CD4-positive, CD25-positive, alpha-beta regulatory T cell (primary cell): Measurements from ENCODE around the gene CEPT1. TPM values are rescaled to one million over a fixed set of nuclear protein-coding genes. Genes with fewer than 3 reads are reported as not detected.
A peak's percentile ranks its signal among the peaks of the same experiment; 100 is the strongest.
"Not testable (repeated sequence)": the region's sequence is repeated elsewhere in the genome, so short reads cannot be mapped to it uniquely, and the experiment has no call there.

Source experiments
- ATAC-seq, 2 donors: fragments of 150-1000 bp; cut with Tn5 transposase; one replicate each; pipeline ENCODE4 v1.10.0; 2021; ENCODE audit warnings: low read depth in 2 of 2, moderate number of reproducible peaks in 2 of 2, moderate library complexity in 1 of 2
- DNase-seq, 3 donors: peaks; one replicate each; pipeline versions ENCODE4 v3.0.0 to v3.0.0-alpha.2; 2012 to 2022; ENCODE audit warnings: mixed read lengths in 1 of 3
- H3K27ac ChIP-seq: one replicate; pipeline ENCODE4 v1.7.0; 2013; ENCODE audit warnings: mild to moderate bottlenecking, low read length; ENCODE audit not compliant: insufficient read depth, poor library complexity, severe bottlenecking
- H3K27me3 ChIP-seq: one replicate; pipeline ENCODE4 v1.7.0; 2013; ENCODE audit warnings: low read length; ENCODE audit not compliant: control insufficient read depth, insufficient read depth
- H3K36me3 ChIP-seq: one replicate; pipeline ENCODE4 v1.7.0; 2013; ENCODE audit warnings: mild to moderate bottlenecking, low read length, moderate library complexity; ENCODE audit not compliant: control insufficient read depth, insufficient read depth
- H3K4me1 ChIP-seq: 2 replicates; pipeline ENCODE4 v1.7.0; 2013; ENCODE audit warnings: mild to moderate bottlenecking, low read length; ENCODE audit not compliant: insufficient read depth, control insufficient read depth, poor library complexity, severe bottlenecking
- H3K4me3 ChIP-seq: one replicate; pipeline ENCODE4 v1.7.0; 2013; ENCODE audit warnings: low read depth, mild to moderate bottlenecking, low read length, moderate library complexity
- H3K9me3 ChIP-seq, 2 experiments: 1 replicate in 1 of 2; 2 replicates in 1 of 2; pipeline ENCODE4 v1.7.0; 2013; ENCODE audit warnings: low read length in 2 of 2, mild to moderate bottlenecking in 1 of 2, moderate library complexity in 1 of 2; ENCODE audit not compliant: control insufficient read depth in 2 of 2
- H3K27ac Mint-ChIP-seq, 3 donors: one replicate each; pipeline ENCODE4 v1.8.0; 2020 to 2022; ENCODE audit warnings: mild to moderate bottlenecking in 3 of 3, mixed read lengths in 3 of 3, moderate library complexity in 2 of 3
- H3K27me3 Mint-ChIP-seq: one replicate; pipeline ENCODE4 v1.8.0; 2022; ENCODE audit warnings: mild to moderate bottlenecking, mixed read lengths
- H3K36me3 Mint-ChIP-seq: one replicate; pipeline ENCODE4 v1.8.0; 2020; ENCODE audit warnings: mixed read lengths
- H3K4me1 Mint-ChIP-seq, 4 donors: one replicate each; pipeline ENCODE4 v1.8.0; 2020 to 2022; ENCODE audit warnings: mixed read lengths in 4 of 4, mild to moderate bottlenecking in 1 of 4
- H3K4me3 Mint-ChIP-seq, 4 donors: one replicate each; pipeline ENCODE4 v1.8.0; 2020 to 2022; ENCODE audit warnings: mild to moderate bottlenecking in 4 of 4, mixed read lengths in 4 of 4, moderate library complexity in 3 of 4
- H3K9me3 Mint-ChIP-seq, 7 donors: one replicate each; pipeline ENCODE4 v1.8.0; 2020 to 2022; ENCODE audit warnings: mixed read lengths in 7 of 7, mild to moderate bottlenecking in 3 of 7, moderate library complexity in 2 of 7
- polyA plus RNA-seq, 4 donors: library from polyadenylated mRNA; unstranded; fragments of 300-500 nt; fragmentation: Illumina TruSeq; gene quantifications; one replicate each; pipeline ENCODE4 v1.2.3, GENCODE V29; 2021
- total RNA-seq: library from RNA; stranded (reverse); gene quantifications from one replicate; pipeline ENCODE4 v1.2.3, GENCODE V29; 2022

Gene CEPT1
- total RNA-seq (22.6 TPM), polyA plus RNA-seq (10 to 100 TPM; 19.9 to 37.5 (median 27.7) TPM)

GRCh38 chr1:111139956-111140679 lies at the start of gene CEPT1, which contains the start of gene DRAM2:
Gene CEPT1, plus strand, starts transcription at chr1:111140223. Its CDS starts 7,492 bp downstream, at chr1:111147715.
Gene DRAM2, minus strand, starts transcription at chr1:111140093. Its CDS starts 8,539 bp downstream, at chr1:111131554.
- peaks cover 36% of the 10 kb centered on the region for H3K4me1 ChIP-seq
- Mint-ChIP-seq H3K4me1 (peaks cover 34 to 65% (median 50%) of the 10 kb centered on the region in 4 donors), H3K4me3 (peak within 1 kb of the TSS; percentile 96 to 100 (median 100)), H3K36me3 (peaks cover 13% of the 10 kb centered on the region), H3K27ac (peak within 1 kb of the TSS; percentile 86 to 99 (median 99)), H3K27me3 (no peaks in the 10 kb centered on the region), H3K9me3 (no peaks in the 10 kb centered on the region)
- peak within 1 kb of the TSS; percentile 98 for H3K4me3 ChIP-seq
- DNase-seq = peak; percentile 85 to 95 (median 90)
- ATAC-seq = peak; percentile 80 to 82
- peaks cover 10% of the 10 kb centered on the region for H3K36me3 ChIP-seq
- peak within 1 kb of the TSS; percentile 89 for H3K27ac ChIP-seq
- H3K27me3 ChIP-seq = no peaks in the 10 kb centered on the region
- no peaks in the 10 kb centered on the region for H3K9me3 ChIP-seq

GRCh38 chr1:111095421-111095820 lies 44.6 kb upstream of the CEPT1 start:
- H3K27ac Mint-ChIP-seq, H3K4me3 ChIP-seq, H3K27me3 ChIP-seq, ATAC-seq, H3K4me1 Mint-ChIP-seq, H3K36me3 Mint-ChIP-seq, DNase-seq, H3K4me1 ChIP-seq, H3K4me3 Mint-ChIP-seq, H3K27ac ChIP-seq, H3K36me3 ChIP-seq: not testable (repeated sequence)
- H3K9me3 ChIP-seq = peaks cover 10 to 13% of the 10 kb centered on the region in 2 experiments
- H3K9me3 Mint-ChIP-seq = peaks cover 9 to 39% (median 28%) of the 10 kb centered on the region in 7 donors
- peaks cover 34% of the 10 kb centered on the region for H3K27me3 Mint-ChIP-seq

- Mint-ChIP-seq H3K9me3 (peaks cover 8 to 50% (median 28%) of the 10 kb centered on the region in 7 donors), H3K4me1 (no peaks in the 10 kb centered on the region), H3K27me3 (peaks cover 21% of the 10 kb centered on the region), H3K4me3 (no peak overlapping the region), H3K27ac (no peak overlapping the region), H3K36me3 (peaks cover 2% of the 10 kb centered on the region)
- ATAC-seq = no peak
- DNase-seq = no peak
- H3K27me3 ChIP-seq = no peaks in the 10 kb centered on the region
- no peak overlapping the region for H3K27ac ChIP-seq
- peaks cover 13% of the 10 kb centered on the region in 2 experiments for H3K9me3 ChIP-seq
- H3K4me1 ChIP-seq = no peaks in the 10 kb centered on the region
- H3K36me3 ChIP-seq = no peaks in the 10 kb centered on the region
- H3K4me3 ChIP-seq = no peak overlapping the region
Measured at GRCh38 chr1:111097356-111098099, 42.5 kb upstream of the CEPT1 start.

DNA sequence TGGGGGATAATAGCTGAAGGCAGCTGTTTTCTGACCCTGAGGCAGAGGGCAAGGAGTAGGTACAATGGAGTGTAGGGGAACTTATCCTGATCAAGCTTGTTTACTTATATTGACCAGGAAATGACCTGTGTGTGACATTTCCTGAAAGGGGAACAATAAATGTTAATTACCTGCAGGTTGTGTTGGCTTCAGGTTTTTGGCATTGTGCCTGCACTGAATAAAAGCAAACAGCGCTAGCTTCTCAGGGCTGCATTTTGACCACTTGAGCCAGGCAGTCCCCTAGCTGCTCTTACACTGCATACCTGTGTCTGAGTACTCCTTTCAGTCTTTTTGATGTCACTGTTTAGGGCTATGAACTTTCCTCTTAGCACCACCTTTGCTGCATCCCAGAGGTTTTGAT lies 40.7 kb upstream of the CEPT1 start:
- no peaks in the 10 kb centered on the region for H3K36me3 ChIP-seq
- ATAC-seq = no peak
- DNase-seq = no peak
- H3K27ac Mint-ChIP-seq = no peak overlapping the region
- H3K4me1 Mint-ChIP-seq = no peaks in the 10 kb centered on the region
- H3K4me1 ChIP-seq = no peaks in the 10 kb centered on the region
- H3K27me3 Mint-ChIP-seq = peaks cover 16% of the 10 kb centered on the region
- H3K9me3 Mint-ChIP-seq = peaks cover 5 to 50% (median 22%) of the 10 kb centered on the region in 7 donors
- no peak overlapping the region for H3K4me3 Mint-ChIP-seq
- H3K27me3 ChIP-seq = peaks cover 2% of the 10 kb centered on the region
- peaks cover 13% of the 10 kb centered on the region in 2 experiments for H3K9me3 ChIP-seq
- no peak overlapping the region for H3K27ac ChIP-seq
- H3K36me3 Mint-ChIP-seq = no peaks in the 10 kb centered on the region
- no peak overlapping the region for H3K4me3 ChIP-seq

GRCh38 chr1:111101854-111102642 lies 38.0 kb upstream of the CEPT1 start:
- Mint-ChIP-seq H3K27ac (no peak overlapping the region), H3K9me3 (peaks cover 4 to 41% (median 18%) of the 10 kb centered on the region in 7 donors), H3K4me3 (no peak overlapping the region), H3K27me3 (peaks cover 10% of the 10 kb centered on the region), H3K36me3 (no peaks in the 10 kb centered on the region), H3K4me1 (no peaks in the 10 kb centered on the region)
- Histone ChIP-seq H3K4me3 (no peak overlapping the region), H3K36me3 (no peaks in the 10 kb centered on the region), H3K4me1 (no peaks in the 10 kb centered on the region), H3K27ac (no peak overlapping the region), H3K27me3 (peaks cover 5% of the 10 kb centered on the region), H3K9me3 (peaks cover 7 to 13% of the 10 kb centered on the region in 2 experiments)
- ATAC-seq (no peak), DNase-seq (no peak)

- Mint-ChIP-seq H3K36me3 (no peaks in the 10 kb centered on the region), H3K4me3 (no peak overlapping the region), H3K27me3 (peaks cover 6% of the 10 kb centered on the region), H3K4me1 (no peaks in the 10 kb centered on the region), H3K27ac (no peak overlapping the region), H3K9me3 (peaks cover 0 to 28% (median 11%) of the 10 kb centered on the region in 7 donors)
- Histone ChIP-seq H3K27me3 (peaks cover 5% of the 10 kb centered on the region), H3K9me3 (peaks cover 19 to 20% of the 10 kb centered on the region in 2 experiments), H3K27ac (no peak overlapping the region), H3K4me1 (no peaks in the 10 kb centered on the region), H3K36me3 (no peaks in the 10 kb centered on the region), H3K4me3 (no peak overlapping the region)
- DNase-seq = no peak
- ATAC-seq = no peak
Measured at GRCh38 chr1:111104981-111105380, 35.0 kb upstream of the CEPT1 start.

- no peak for ATAC-seq
Measured at GRCh38 chr1:111110197-111110899, 29.7 kb upstream of the CEPT1 start.

More at GRCh38 chr1:111110197-111110899, 29.7 kb upstream of the CEPT1 start:
- H3K27ac ChIP-seq = no peak overlapping the region
- peaks cover 19% of the 10 kb centered on the region for H3K36me3 Mint-ChIP-seq
- no peak overlapping the region for H3K4me3 Mint-ChIP-seq
- H3K4me1 ChIP-seq = no peaks in the 10 kb centered on the region
- H3K27me3 ChIP-seq = peaks cover 2% of the 10 kb centered on the region
- peaks cover 0 to 19% (median 4%) of the 10 kb centered on the region in 7 donors for H3K9me3 Mint-ChIP-seq
- no peaks in the 10 kb centered on the region for H3K36me3 ChIP-seq
- peaks cover 6% of the 10 kb centered on the region for H3K27me3 Mint-ChIP-seq
- no peak overlapping the region for H3K27ac Mint-ChIP-seq
- peaks cover 16 to 20% of the 10 kb centered on the region in 2 experiments for H3K9me3 ChIP-seq
- no peak for DNase-seq
- no peak overlapping the region for H3K4me3 ChIP-seq
- H3K4me1 Mint-ChIP-seq = no peaks in the 10 kb centered on the region
